Thoracic aorta (tissue), 2 donors: ENCODE results near the gene FOXN1. TPM values are rescaled to one million over a fixed set of nuclear protein-coding genes. Genes with fewer than 3 reads are reported as not detected.

Experiments used
- ATAC-seq: fragments of 150-250 bp; one replicate; pipeline ENCODE4 v1.8.0; 2017; ENCODE audit warnings: low read depth; ENCODE audit not compliant: insufficient number of reproducible peaks, low FRiP score
- DNase-seq: peaks from one replicate; pipeline ENCODE4 v3.0.0-alpha.2; 2020; ENCODE audit warnings: low spot score
- H3K27ac ChIP-seq, 2 donors: fragments of 200-600 bp; sonication (generic); 1 replicate in 1 of 2; 2 replicates in 1 of 2; pipeline ENCODE4 v1.5.1; 2016; ENCODE audit warnings: mild to moderate bottlenecking in 2 of 2, moderate library complexity in 2 of 2
- H3K27me3 ChIP-seq: fragments of 200-600 bp; sonication (generic); replicated peaks from 2 replicates; pipeline ENCODE4 v1.6.0; 2016; ENCODE audit warnings: mild to moderate bottlenecking; ENCODE audit not compliant: insufficient read depth
- H3K36me3 ChIP-seq: fragments of 200-600 bp; sonication (generic); one replicate; pipeline ENCODE4 v1.5.1; 2016
- H3K4me1 ChIP-seq, 2 donors: fragments of 200-600 bp; sonication (generic); 1 replicate in 1 of 2; 2 replicates in 1 of 2; pipeline versions ENCODE4 v1.5.1 to v1.6.0; 2016; ENCODE audit warnings: low read depth in 2 of 2, mild to moderate bottlenecking in 1 of 2; ENCODE audit not compliant: control insufficient read depth in 1 of 2
- H3K4me3 ChIP-seq: fragments of 200-600 bp; sonication (generic); 2 replicates; pipeline ENCODE4 v1.5.1; 2016; ENCODE audit warnings: mild to moderate bottlenecking
- H3K9me3 ChIP-seq: fragments of 200-600 bp; sonication (generic); 2 replicates; pipeline ENCODE4 v1.5.1; 2016
- total RNA-seq, 2 donors: library from RNA; depleted of rRNA; stranded (reverse); fragments of >200 nt; gene quantifications; one replicate each; pipeline versions ENCODE4 v1.1.0 to v1.2.3, GENCODE V29; 2016
- TF ChIP-seq, protein P1 (sequence below): fragments of 200-600 bp; sonication (generic); IDR thresholded peaks from one replicate; pipeline ENCODE4 v1.5.1; 2019; ENCODE audit warnings: antibody characterized with exemption

The FOXN1 gene
- total RNA-seq, 2 donors from 2014 or later, result not detected

DNA sequence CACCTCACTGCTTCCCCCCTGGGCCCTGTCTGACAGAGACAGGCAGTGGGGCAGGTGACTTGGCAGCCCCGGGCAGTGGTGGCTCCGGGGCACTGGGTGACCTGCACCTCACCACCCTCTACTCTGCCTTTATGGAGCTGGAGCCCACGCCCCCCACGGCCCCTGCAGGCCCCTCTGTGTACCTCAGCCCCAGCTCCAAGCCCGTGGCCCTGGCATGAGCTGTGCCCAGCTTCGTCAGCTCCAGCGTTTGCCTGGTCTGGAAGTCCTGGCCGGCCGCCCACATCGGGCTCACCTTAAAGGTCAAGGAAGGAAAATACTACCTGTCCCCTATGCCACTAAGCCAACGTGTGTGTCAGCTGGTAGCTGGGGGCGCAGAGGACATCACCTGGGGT is 31.1 kb downstream of the FOXN1 start:
- Histone ChIP-seq H3K36me3 (no peaks in the 10 kb centered on the region), H3K4me3 (no peak overlapping the region), H3K27me3 (no peaks in the 10 kb centered on the region), H3K27ac (no peak overlapping the region), H3K9me3 (no peaks in the 10 kb centered on the region), H3K4me1 (no peaks in the 10 kb centered on the region)
- TF ChIP-seq, protein P1, sequence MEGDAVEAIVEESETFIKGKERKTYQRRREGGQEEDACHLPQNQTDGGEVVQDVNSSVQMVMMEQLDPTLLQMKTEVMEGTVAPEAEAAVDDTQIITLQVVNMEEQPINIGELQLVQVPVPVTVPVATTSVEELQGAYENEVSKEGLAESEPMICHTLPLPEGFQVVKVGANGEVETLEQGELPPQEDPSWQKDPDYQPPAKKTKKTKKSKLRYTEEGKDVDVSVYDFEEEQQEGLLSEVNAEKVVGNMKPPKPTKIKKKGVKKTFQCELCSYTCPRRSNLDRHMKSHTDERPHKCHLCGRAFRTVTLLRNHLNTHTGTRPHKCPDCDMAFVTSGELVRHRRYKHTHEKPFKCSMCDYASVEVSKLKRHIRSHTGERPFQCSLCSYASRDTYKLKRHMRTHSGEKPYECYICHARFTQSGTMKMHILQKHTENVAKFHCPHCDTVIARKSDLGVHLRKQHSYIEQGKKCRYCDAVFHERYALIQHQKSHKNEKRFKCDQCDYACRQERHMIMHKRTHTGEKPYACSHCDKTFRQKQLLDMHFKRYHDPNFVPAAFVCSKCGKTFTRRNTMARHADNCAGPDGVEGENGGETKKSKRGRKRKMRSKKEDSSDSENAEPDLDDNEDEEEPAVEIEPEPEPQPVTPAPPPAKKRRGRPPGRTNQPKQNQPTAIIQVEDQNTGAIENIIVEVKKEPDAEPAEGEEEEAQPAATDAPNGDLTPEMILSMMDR, result no peak
- ATAC-seq (no peak), DNase-seq (no peak)

DNA sequence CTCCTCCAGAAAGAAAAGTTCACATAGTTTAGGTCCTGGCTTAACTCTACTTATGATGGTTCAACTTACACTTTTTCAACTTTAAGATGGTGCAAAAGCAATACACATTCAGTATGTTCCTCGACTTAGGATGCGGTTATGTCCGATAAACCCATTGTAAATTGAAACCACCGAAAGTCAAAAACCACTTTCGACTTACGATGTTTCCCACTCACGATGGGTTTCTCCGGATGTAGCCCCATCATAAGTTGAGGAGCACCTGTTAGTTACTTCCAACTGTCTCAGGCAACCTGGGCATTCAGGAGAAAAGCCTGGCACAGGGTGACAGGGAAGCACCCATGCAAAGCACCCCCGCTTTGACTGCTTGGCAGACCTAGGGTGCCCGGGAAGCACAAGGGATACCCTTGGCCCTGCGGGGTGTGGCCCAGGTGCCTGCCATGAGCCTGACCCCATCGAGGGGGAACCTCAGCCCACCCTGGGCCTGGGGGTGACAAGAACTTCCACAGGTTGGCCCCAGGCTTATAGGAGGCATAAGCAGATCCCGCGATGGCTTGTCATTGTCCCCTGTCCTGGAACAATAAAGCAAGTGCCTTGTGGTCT is 32.2 kb downstream of the FOXN1 start:
- TF ChIP-seq, protein P1, result no peak
- Histone ChIP-seq H3K4me1 (no peaks in the 10 kb centered on the region), H3K9me3 (no peaks in the 10 kb centered on the region), H3K27me3 (no peaks in the 10 kb centered on the region), H3K36me3 (no peaks in the 10 kb centered on the region), H3K4me3 (no peak overlapping the region), H3K27ac (no peak overlapping the region)
- DNase-seq (no peak), ATAC-seq (no peak)

DNA sequence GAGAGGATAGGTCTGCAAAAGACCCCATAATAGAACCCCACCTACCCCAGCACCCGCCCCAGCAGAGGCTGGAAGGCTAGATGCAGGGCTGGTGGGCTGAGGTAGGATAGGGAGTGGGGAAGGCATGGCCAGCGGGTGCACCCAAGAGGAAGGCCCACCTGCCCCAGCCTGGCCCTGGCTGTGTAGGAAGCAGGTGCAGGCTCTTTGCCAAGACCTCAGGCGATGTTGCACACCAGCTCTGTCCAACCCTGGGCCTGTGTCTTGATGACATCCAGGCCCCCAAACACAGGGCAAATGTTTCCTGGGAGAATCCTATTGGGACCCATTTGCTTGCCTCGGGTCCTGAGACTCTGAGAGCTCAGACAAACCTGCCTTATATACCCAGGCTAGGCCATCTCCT is 34.1 kb downstream of the FOXN1 start:
- Histone ChIP-seq H3K36me3 (no peaks in the 10 kb centered on the region), H3K4me1 (no peaks in the 10 kb centered on the region), H3K27ac (no peak overlapping the region), H3K27me3 (no peaks in the 10 kb centered on the region), H3K4me3 (no peak overlapping the region), H3K9me3 (no peaks in the 10 kb centered on the region)
- DNase-seq, result no peak
- TF ChIP-seq, protein P1, result no peak
- no peak for ATAC-seq

DNA sequence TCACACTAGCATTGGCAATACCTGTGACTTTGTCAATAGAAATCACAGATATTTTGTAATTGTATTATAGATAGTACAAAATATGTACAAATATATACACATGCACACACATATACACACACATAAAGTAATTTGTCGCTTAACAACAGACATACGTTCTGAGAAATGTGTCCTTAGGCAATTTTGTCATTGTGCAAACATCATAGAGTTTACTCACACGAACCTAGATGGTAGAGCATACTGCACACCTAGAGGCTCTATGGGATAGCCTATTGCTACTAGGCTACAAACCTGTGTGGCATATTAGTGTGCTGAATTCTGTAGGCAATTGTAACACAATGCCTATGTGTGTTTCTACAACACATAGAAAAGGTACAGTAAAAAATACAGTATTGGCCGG is 35.3 kb downstream of the FOXN1 start:
- ATAC-seq (no peak), DNase-seq (no peak)
- H3K4me1 ChIP-seq, result no peaks in the 10 kb centered on the region
- H3K36me3 ChIP-seq, result no peaks in the 10 kb centered on the region
- H3K4me3 ChIP-seq, result no peak overlapping the region
- H3K9me3 ChIP-seq, result no peaks in the 10 kb centered on the region
- TF ChIP-seq, protein P1, result no peak
- H3K27ac ChIP-seq, result no peak overlapping the region
- no peaks in the 10 kb centered on the region for H3K27me3 ChIP-seq

DNA sequence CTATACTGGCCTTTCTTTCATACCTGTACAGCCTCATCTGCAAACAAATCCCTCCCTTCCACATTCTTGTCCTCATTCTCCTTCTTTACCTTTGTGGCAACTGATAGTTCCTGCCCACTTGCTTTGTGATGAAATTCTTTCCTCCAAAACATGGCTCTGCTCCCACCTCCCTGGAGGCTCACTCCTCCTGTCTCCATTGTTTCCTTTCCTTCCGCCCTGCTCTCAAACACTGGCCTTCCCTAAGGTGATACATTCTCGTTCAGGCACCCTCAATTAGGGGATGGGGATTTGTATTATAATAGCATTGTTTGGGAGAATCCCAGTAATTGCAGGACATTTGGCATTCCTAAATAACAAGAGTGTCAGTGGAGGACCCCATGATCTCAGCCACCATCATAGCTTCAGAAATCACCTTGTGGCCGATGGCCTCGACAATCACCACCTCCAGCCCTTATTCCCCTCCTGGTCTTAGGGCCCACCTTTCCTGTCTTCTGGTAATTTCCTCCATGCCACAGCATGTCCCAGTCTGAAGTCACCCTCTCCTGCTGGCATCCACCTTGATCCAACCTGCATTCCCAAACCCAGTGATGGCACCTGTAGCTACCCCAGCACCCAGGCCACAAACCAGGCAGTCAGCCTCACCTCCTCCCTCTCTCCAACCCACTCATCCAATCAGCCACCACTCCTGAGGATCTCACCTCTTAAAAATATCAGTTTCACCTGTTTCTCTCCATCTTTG is 38.4 kb downstream of the FOXN1 start:
- Histone ChIP-seq H3K9me3 (no peaks in the 10 kb centered on the region), H3K4me1 (peaks cover 0 to under 1% of the 10 kb centered on the region in 2 donors), H3K27ac (no peak overlapping the region), H3K36me3 (no peaks in the 10 kb centered on the region), H3K4me3 (no peak overlapping the region), H3K27me3 (no peaks in the 10 kb centered on the region)
- DNase-seq, result no peak
- no peak for ATAC-seq
- TF ChIP-seq, protein P1, result no peak
